ENCODE data around the gene MBOAT1.
"Not testable (repeated sequence)": the region's sequence is repeated elsewhere in the genome, so short reads cannot be mapped to it uniquely, and the experiment has no call there.

The MBOAT1 gene

DNA sequence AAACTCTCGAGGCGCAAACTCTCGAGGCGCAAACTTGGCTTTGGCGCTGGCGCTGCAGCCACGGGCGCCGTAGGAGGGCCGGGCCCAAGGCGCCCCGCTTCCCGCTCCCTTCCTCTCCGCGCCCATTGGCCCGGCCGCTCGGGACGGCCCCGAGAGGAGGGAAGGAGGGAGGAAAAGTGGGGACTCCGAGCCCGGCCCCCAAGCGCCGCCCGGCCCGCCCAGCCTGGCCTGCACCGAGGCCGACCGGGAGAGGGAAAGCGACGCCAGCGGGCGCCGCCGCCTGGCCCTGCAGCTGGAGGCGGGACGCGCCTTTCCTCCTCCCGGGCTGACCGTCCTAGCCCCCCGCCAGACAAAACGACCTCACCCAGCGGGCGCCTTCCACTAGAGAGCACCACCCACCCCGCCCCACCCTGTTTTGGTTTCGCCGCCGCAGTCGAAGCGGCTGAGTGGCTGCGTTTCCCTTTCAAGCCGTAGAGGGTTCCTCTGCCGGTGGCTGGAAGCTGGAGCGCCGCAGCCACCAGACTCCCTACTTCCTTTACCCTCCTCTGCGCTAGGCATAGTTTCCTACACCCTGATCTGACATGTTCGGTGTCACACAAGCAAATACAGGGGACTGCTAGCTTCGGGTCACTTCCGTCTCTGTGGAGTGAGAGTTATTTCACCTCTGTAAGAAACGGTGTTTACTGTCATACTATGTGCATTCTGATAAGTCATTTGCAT lies at the start of gene MBOAT1:
MBOAT1 (minus strand) TSS at position 78 of the 720 bp plus-strand sequence. CDS start 235 bp downstream, outside the sequence.
- no peaks in the 10 kb centered on the region for H3K9me3 ChIP-seq (ENCODE audit: control insufficient read depth, low read length)
- peak within 1 kb of the TSS; percentile 85 for H3K4me3 ChIP-seq (ENCODE audit: low read length)
- DNase-seq (ENCODE audit: low read depth), result peak; percentile 98
- H3K27me3 ChIP-seq (replicated peaks; ENCODE audit: control insufficient read depth, insufficient read depth, low read length), result no peaks in the 10 kb centered on the region
- H3K9ac ChIP-seq (ENCODE audit: low read length), result peak within 1 kb of the TSS; percentile 86
- H3K4me1 ChIP-seq (ENCODE audit: control insufficient read depth, insufficient read depth, low read length), result peaks cover 10% of the 10 kb centered on the region
- H3K36me3 ChIP-seq (ENCODE audit: control insufficient read depth, insufficient read depth, low read length, severe bottlenecking), result no peaks in the 10 kb centered on the region

- Histone ChIP-seq H3K36me3 (ENCODE audit: control insufficient read depth, insufficient read depth, low read length, severe bottlenecking) (no peaks in the 10 kb centered on the region), H3K4me1 (ENCODE audit: control insufficient read depth, insufficient read depth, low read length) (no peaks in the 10 kb centered on the region), H3K4me3 (ENCODE audit: low read length) (no peak overlapping the region), H3K9ac (ENCODE audit: low read length) (no peak overlapping the region), H3K27me3 (replicated peaks; ENCODE audit: control insufficient read depth, insufficient read depth, low read length) (no peaks in the 10 kb centered on the region), H3K9me3 (ENCODE audit: control insufficient read depth, low read length) (peaks cover 10% of the 10 kb centered on the region)
- DNase-seq (ENCODE audit: low read depth), result no peak
Observed at GRCh38 chr6:20261685-20262084, 49.4 kb upstream of the MBOAT1 start.

DNA sequence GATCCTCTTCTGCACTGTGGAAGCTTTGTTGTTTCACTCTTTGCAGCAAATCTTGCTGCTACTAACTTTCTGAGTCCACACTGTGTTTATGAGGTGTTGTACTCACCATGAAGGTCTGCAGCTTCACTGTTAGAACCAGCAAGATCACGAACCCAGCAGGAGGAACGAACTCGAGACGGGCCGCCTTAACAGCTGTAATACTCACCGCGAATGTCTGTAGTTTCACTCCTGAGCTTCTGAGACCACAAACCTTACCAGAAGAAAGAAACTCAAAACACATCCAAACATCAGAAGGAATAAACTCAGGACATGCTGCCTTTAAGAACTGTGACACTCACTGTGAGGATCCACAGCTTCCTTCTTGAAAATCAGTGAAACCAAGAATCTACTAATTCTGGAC lies 48.1 kb upstream of the MBOAT1 start:
- H3K36me3 ChIP-seq (ENCODE audit: control insufficient read depth, insufficient read depth, low read length, severe bottlenecking), result no peaks in the 10 kb centered on the region
- H3K4me1 ChIP-seq (ENCODE audit: control insufficient read depth, insufficient read depth, low read length), result no peaks in the 10 kb centered on the region
- H3K27me3 ChIP-seq (replicated peaks; ENCODE audit: control insufficient read depth, insufficient read depth, low read length), result no peaks in the 10 kb centered on the region
- no peak for DNase-seq (ENCODE audit: low read depth)
- H3K9me3 ChIP-seq (ENCODE audit: control insufficient read depth, low read length), result peaks cover 10% of the 10 kb centered on the region
- no peak overlapping the region for H3K9ac ChIP-seq (ENCODE audit: low read length)
- no peak overlapping the region for H3K4me3 ChIP-seq (ENCODE audit: low read length)

DNA sequence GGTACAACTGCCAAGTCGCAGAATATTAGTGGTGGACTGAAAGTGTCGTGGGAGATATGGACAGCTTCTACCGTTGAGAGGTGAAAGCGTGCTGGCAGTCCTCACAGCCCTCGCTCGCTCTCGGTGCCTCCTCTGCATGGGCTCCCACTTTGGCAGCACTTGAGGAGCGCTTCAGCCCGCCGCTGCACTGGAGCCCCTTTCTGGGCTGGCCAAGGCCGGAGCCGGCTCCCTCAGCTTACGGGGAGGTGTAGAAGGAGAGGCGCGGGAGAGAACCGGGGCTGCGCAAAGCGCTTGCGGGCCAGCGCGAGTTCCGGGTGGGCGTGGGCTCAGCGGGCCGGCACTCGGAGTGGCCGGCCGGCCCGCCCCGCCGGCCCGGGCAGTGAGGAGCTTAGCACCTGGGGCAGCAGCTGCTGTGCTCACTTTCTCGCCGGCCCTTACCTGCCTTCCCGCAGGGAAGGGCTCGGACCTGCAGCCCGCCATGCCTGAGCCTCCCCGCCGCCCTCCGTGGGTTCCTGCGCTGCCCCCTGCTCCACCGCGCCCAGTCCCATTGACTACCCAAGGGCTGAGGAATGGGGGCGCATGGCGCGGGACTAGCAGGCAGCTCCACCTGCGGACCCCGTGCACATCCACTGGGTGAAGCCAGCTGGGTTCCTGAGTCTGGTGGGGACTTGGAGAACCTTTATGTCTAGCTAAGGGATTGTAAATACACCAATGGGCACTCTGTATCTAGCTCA lies 47.2 kb upstream of the MBOAT1 start:
- Histone ChIP-seq H3K27me3 (replicated peaks; ENCODE audit: control insufficient read depth, insufficient read depth, low read length) (no peaks in the 10 kb centered on the region), H3K4me3 (ENCODE audit: low read length) (no peak overlapping the region), H3K36me3 (ENCODE audit: control insufficient read depth, insufficient read depth, low read length, severe bottlenecking) (no peaks in the 10 kb centered on the region), H3K4me1 (ENCODE audit: control insufficient read depth, insufficient read depth, low read length) (no peaks in the 10 kb centered on the region), H3K9me3 (ENCODE audit: control insufficient read depth, low read length) (peaks cover 10% of the 10 kb centered on the region), H3K9ac (ENCODE audit: low read length) (no peak overlapping the region)
- no peak for DNase-seq (ENCODE audit: low read depth)

GRCh38 chr6:20255428-20255827 lies 43.2 kb upstream of the MBOAT1 start:
- Histone ChIP-seq H3K4me1 (ENCODE audit: control insufficient read depth, insufficient read depth, low read length) (no peaks in the 10 kb centered on the region), H3K9me3 (ENCODE audit: control insufficient read depth, low read length) (peaks cover 6% of the 10 kb centered on the region), H3K36me3 (ENCODE audit: control insufficient read depth, insufficient read depth, low read length, severe bottlenecking) (no peaks in the 10 kb centered on the region), H3K9ac (ENCODE audit: low read length) (no peak overlapping the region), H3K4me3 (ENCODE audit: low read length) (no peak overlapping the region), H3K27me3 (replicated peaks; ENCODE audit: control insufficient read depth, insufficient read depth, low read length) (no peaks in the 10 kb centered on the region)
- no peak for DNase-seq (ENCODE audit: low read depth)

GRCh38 chr6:20254295-20254694 lies 42.0 kb upstream of the MBOAT1 start:
- H3K4me1 ChIP-seq (ENCODE audit: control insufficient read depth, insufficient read depth, low read length), result no peaks in the 10 kb centered on the region
- H3K9me3 ChIP-seq (ENCODE audit: control insufficient read depth, low read length), result peaks cover 6% of the 10 kb centered on the region
- H3K27me3 ChIP-seq (replicated peaks; ENCODE audit: control insufficient read depth, insufficient read depth, low read length), result no peaks in the 10 kb centered on the region
- no peak overlapping the region for H3K9ac ChIP-seq (ENCODE audit: low read length)
- no peaks in the 10 kb centered on the region for H3K36me3 ChIP-seq (ENCODE audit: control insufficient read depth, insufficient read depth, low read length, severe bottlenecking)
- no peak overlapping the region for H3K4me3 ChIP-seq (ENCODE audit: low read length)
- no peak for DNase-seq (ENCODE audit: low read depth)

DNA sequence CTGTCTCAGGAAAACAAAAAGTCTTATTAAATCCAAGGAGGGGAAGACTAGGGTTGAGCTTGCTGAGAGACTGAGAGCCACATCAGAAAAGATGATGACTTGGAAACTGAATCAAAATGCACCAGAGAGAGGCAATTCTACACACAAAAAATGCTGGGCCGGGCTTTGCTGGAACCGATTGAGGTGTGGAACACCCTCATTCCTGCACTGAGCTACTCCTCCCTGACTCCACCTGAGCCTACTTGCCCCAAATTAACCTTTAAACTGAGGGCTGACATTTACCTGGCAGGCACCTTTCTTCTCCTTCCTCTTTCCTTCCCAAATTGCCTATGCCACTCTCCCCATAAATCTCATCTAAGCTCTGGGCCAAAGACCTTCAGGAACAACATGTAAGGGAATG lies 40.8 kb upstream of the MBOAT1 start:
- no peak for DNase-seq (ENCODE audit: low read depth)
- H3K36me3 ChIP-seq (ENCODE audit: control insufficient read depth, insufficient read depth, low read length, severe bottlenecking), result no peaks in the 10 kb centered on the region

GRCh38 chr6:20252311-20252710 lies 40.0 kb upstream of the MBOAT1 start:
- Histone ChIP-seq H3K4me1 (ENCODE audit: control insufficient read depth, insufficient read depth, low read length) (no peaks in the 10 kb centered on the region), H3K27me3 (replicated peaks; ENCODE audit: control insufficient read depth, insufficient read depth, low read length) (no peaks in the 10 kb centered on the region), H3K36me3 (ENCODE audit: control insufficient read depth, insufficient read depth, low read length, severe bottlenecking) (no peaks in the 10 kb centered on the region), H3K9ac (ENCODE audit: low read length) (no peak overlapping the region), H3K4me3 (ENCODE audit: low read length) (no peak overlapping the region), H3K9me3 (ENCODE audit: control insufficient read depth, low read length) (peaks cover 6% of the 10 kb centered on the region)
- DNase-seq (ENCODE audit: low read depth), result no peak

More for the DNA sequence above, 40.8 kb upstream of the MBOAT1 start:
- Histone ChIP-seq H3K4me1 (ENCODE audit: control insufficient read depth, insufficient read depth, low read length) (no peaks in the 10 kb centered on the region), H3K9ac (ENCODE audit: low read length) (no peak overlapping the region), H3K9me3 (ENCODE audit: control insufficient read depth, low read length) (peaks cover 6% of the 10 kb centered on the region), H3K4me3 (ENCODE audit: low read length) (no peak overlapping the region), H3K27me3 (replicated peaks; ENCODE audit: control insufficient read depth, insufficient read depth, low read length) (no peaks in the 10 kb centered on the region)

- Histone ChIP-seq H3K27me3 (replicated peaks; ENCODE audit: control insufficient read depth, insufficient read depth, low read length) (no peaks in the 10 kb centered on the region), H3K4me3 (ENCODE audit: low read length) (no peak overlapping the region), H3K36me3 (ENCODE audit: control insufficient read depth, insufficient read depth, low read length, severe bottlenecking) (no peaks in the 10 kb centered on the region), H3K4me1 (ENCODE audit: control insufficient read depth, insufficient read depth, low read length) (no peaks in the 10 kb centered on the region), H3K9me3 (ENCODE audit: control insufficient read depth, low read length) (peaks cover 6% of the 10 kb centered on the region), H3K9ac (ENCODE audit: low read length) (no peak overlapping the region)
- DNase-seq (ENCODE audit: low read depth), result no peak
Observed at GRCh38 chr6:20251525-20251924, 39.3 kb upstream of the MBOAT1 start.

- H3K9me3 ChIP-seq (ENCODE audit: control insufficient read depth, low read length), result no peaks in the 10 kb centered on the region
Observed at GRCh38 chr6:20246125-20246524, 33.9 kb upstream of the MBOAT1 start.

GRCh38 chr6:20244807-20245681 lies 32.8 kb upstream of the MBOAT1 start:
- not testable (repeated sequence) for H3K4me3 ChIP-seq (ENCODE audit: low read length); H3K9me3 ChIP-seq (ENCODE audit: control insufficient read depth, low read length); DNase-seq (ENCODE audit: low read depth); H3K27me3 ChIP-seq (replicated peaks; ENCODE audit: control insufficient read depth, insufficient read depth, low read length); H3K36me3 ChIP-seq (ENCODE audit: control insufficient read depth, insufficient read depth, low read length, severe bottlenecking); H3K4me1 ChIP-seq (ENCODE audit: control insufficient read depth, insufficient read depth, low read length); H3K9ac ChIP-seq (ENCODE audit: low read length)

More at GRCh38 chr6:20246125-20246524, 33.9 kb upstream of the MBOAT1 start:
- Histone ChIP-seq H3K27me3 (replicated peaks; ENCODE audit: control insufficient read depth, insufficient read depth, low read length) (no peaks in the 10 kb centered on the region), H3K9ac (ENCODE audit: low read length) (no peak overlapping the region), H3K4me3 (ENCODE audit: low read length) (no peak overlapping the region), H3K36me3 (ENCODE audit: control insufficient read depth, insufficient read depth, low read length, severe bottlenecking) (no peaks in the 10 kb centered on the region), H3K4me1 (ENCODE audit: control insufficient read depth, insufficient read depth, low read length) (no peaks in the 10 kb centered on the region)
- DNase-seq (ENCODE audit: low read depth), result no peak
